ENCODE measurements around the gene MMP13. TPM values are rescaled to one million over a fixed set of nuclear protein-coding genes. Genes with fewer than 3 reads are reported as not detected.

Gene MMP13
- total and polyA plus RNA-seq, 2 of the 13 experiments (the other 11 are each of a cell fraction or from before 2014, with no cell fraction given): not detected

- Histone ChIP-seq H2AFZ (ENCODE audit: low read length) (no peak overlapping the region), H3K4me3 (replicated peaks in 1 of 3; ENCODE audit: insufficient read depth in 1 of 3, low read depth in 2 of 3, low read length in 3 of 3) (no peak overlapping the region), H3K9ac (ENCODE audit: insufficient read depth, low read depth, low read length) (no peak overlapping the region), H4K20me1 (ENCODE audit: insufficient read depth, low read length) (no peaks in the 10 kb centered on the region), H3K36me3 (replicated peaks in 1 of 2; ENCODE audit: control insufficient read depth in 1 of 2, insufficient read depth in 2 of 2, low read length in 2 of 2) (no peaks in the 10 kb centered on the region), H3K4me2 (ENCODE audit: low read depth, low read length) (no peak overlapping the region), H3K4me1 (ENCODE audit: insufficient read depth, low read length) (no peaks in the 10 kb centered on the region), H3K79me2 (ENCODE audit: insufficient read depth, low read length) (no peaks in the 10 kb centered on the region), H3K9me3 (ENCODE audit: low read length) (no peaks in the 10 kb centered on the region), H3K27me3 (ENCODE audit: control insufficient read depth in 1 of 2, insufficient read depth in 2 of 2, low read length in 2 of 2) (no peaks in the 10 kb centered on the region), H3K27ac (ENCODE audit: extremely low read length, insufficient read depth, low read length) (no peak overlapping the region)
- in situ Hi-C loops (cut with HindIII; ENCODE audit: extremely low pct_ligation_motif_present, low pct_unique_long_range_greater_than_20kb) (no loop called here), intact Hi-C loops (cut with micrococcal nuclease; ENCODE audit: unreplicated experiment) (no loop called here)
- FAIRE-seq: no peak
- ATAC-seq: no peak
- no TSS peak for BruUV-seq (replicated peaks)
- DNase-seq (ENCODE audit: low spot score): no peak
- ChIA-PET POLR2A (no interaction called here), CTCF (ENCODE audit: low intra/inter-chr PET ratio, low total read pairs) (no interaction called here)
- no peak for TF ChIP-seq ZSCAN31 (CRISPR knock-in tag; IDR thresholded peaks at IDR 0.05; ENCODE audit: low read depth)
- TF ChIP-seq ZEB1 (IDR thresholded peaks at IDR 0.05; ENCODE audit: insufficient replicate concordance, low read depth): no peak
Observed at GRCh38 chr11:102981324-102981910, 25.9 kb upstream of the MMP13 start.

GRCh38 chr11:102974552-102975280, 19.2 kb upstream of the MMP13 start:
- Histone ChIP-seq H3K9me3 (ENCODE audit: low read length) (no peaks in the 10 kb centered on the region), H3K27me3 (ENCODE audit: control insufficient read depth in 1 of 2, insufficient read depth in 2 of 2, low read length in 2 of 2) (no peaks in the 10 kb centered on the region), H3K79me2 (ENCODE audit: insufficient read depth, low read length) (no peaks in the 10 kb centered on the region), H3K36me3 (replicated peaks in 1 of 2; ENCODE audit: control insufficient read depth in 1 of 2, insufficient read depth in 2 of 2, low read length in 2 of 2) (no peaks in the 10 kb centered on the region), H3K27ac (ENCODE audit: extremely low read length, insufficient read depth, low read length) (no peak overlapping the region), H3K4me3 (replicated peaks in 1 of 3; ENCODE audit: insufficient read depth in 1 of 3, low read depth in 2 of 3, low read length in 3 of 3) (no peak overlapping the region), H4K20me1 (ENCODE audit: insufficient read depth, low read length) (no peaks in the 10 kb centered on the region), H2AFZ (ENCODE audit: low read length) (no peak overlapping the region), H3K9ac (ENCODE audit: insufficient read depth, low read depth, low read length) (no peak overlapping the region), H3K4me1 (ENCODE audit: insufficient read depth, low read length) (no peaks in the 10 kb centered on the region), H3K4me2 (ENCODE audit: low read depth, low read length) (no peak overlapping the region)
- POLR2A ChIA-PET: no interaction called here
- no peak for DNase-seq (ENCODE audit: low spot score)
- CTCF ChIA-PET (ENCODE audit: low intra/inter-chr PET ratio, low total read pairs): no interaction called here
- intact Hi-C loops (cut with micrococcal nuclease; ENCODE audit: unreplicated experiment): no loop called here
- in situ Hi-C loops (cut with HindIII; ENCODE audit: extremely low pct_ligation_motif_present, low pct_unique_long_range_greater_than_20kb): no loop called here
- BruUV-seq (replicated peaks): no TSS peak
- ATAC-seq: no peak
- WGBS (ENCODE audit: low lambda C conversion rate): 28% methylated on average over 5 of the region's 5 CpGs
- no peak for FAIRE-seq
- no peak for TF ChIP-seq PRDM10 (CRISPR knock-in tag; IDR thresholded peaks at IDR 0.05; ENCODE audit: low read depth)
- no peak for TF ChIP-seq ZBTB2 (CRISPR knock-in tag; IDR thresholded peaks at IDR 0.05; ENCODE audit: low read depth)
- no peak for TF ChIP-seq E2F1 (CRISPR knock-in tag; IDR thresholded peaks at IDR 0.05)
- TF ChIP-seq NFE2 (CRISPR knock-in tag; IDR thresholded peaks at IDR 0.05): no peak
- no peak for TF ChIP-seq XBP1 (CRISPR knock-in tag; IDR thresholded peaks at IDR 0.05)
- no peak for TF ChIP-seq TRIM24 (CRISPR knock-in tag; IDR thresholded peaks at IDR 0.05)
- TF ChIP-seq PLRG1 (conservative IDR thresholded peaks at IDR 0.05): no peak
- TF ChIP-seq MEIS2 (CRISPR knock-in tag; IDR thresholded peaks at IDR 0.05): no peak
- no peak for TF ChIP-seq ADNP (CRISPR knock-in tag; IDR thresholded peaks at IDR 0.05)
- TF ChIP-seq KLF6 (CRISPR knock-in tag; IDR thresholded peaks at IDR 0.05): no peak
- TF ChIP-seq ETV6 (CRISPR knock-in tag; conservative IDR thresholded peaks at IDR 0.05): no peak
